SK-N-MC (cell line): Measurements from ENCODE around the gene SLC41A2.

Source experiments
- EZH2 ChIP-seq: fragments of 200-600 bp; sonication (generic); IDR thresholded peaks from one replicate; pipeline ENCODE4 v1.6.1; 2017; ENCODE audit warnings: antibody characterized with exemption
- FOXP2 ChIP-seq: optimal IDR thresholded peaks from 2 replicates; pipeline ENCODE3; 2011; ENCODE audit warnings: mild to moderate bottlenecking, moderate library complexity; ENCODE audit not compliant: insufficient read depth; ENCODE audit errors: extremely low read length, control extremely low read depth
- POLR2AphosphoS5 ChIP-seq: IDR thresholded peaks from 2 replicates; pipeline ENCODE4 v1.6.1; 2012; ENCODE audit warnings: mild to moderate bottlenecking, low read depth, low read length, borderline replicate concordance

DNA sequence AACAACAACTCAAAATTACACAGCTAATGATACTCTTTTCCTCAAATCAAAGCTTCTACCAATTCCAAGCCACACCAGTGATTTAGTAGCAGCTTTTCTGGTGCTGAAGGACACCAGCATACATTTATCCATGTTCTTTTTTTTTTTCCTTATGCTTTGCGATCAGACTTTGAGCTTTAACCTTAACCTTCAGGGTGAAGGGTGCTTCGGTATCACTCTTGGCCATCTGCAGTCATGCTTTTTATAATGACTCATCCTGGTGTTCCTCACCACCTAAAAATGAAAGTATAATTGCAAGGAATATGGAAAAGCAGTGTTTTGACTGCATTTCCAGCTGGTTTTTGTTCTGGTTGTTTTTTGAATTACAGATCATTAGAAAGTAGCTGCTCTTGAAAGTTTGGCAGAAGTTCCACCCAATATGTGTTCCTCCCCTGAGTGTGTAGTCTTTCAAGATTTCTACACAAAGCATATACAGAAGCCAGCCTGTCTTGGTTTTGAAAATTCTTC, 1.3 kb upstream of the SLC41A2 start:
- TF ChIP-seq EZH2 (no peak), POLR2AphosphoS5 (no peak), FOXP2 (no peak)
